HepG2 (cell line): ENCODE results near the gene PFKL. TPM values are rescaled to one million over a fixed set of nuclear protein-coding genes. Genes with fewer than 3 reads are reported as not detected.

ENCODE experiments used
- ATAC-seq: fragments of 200-7000 bp; cut with Tn5 transposase; 3 replicates; pipeline ENCODE4 v1.9.1; 2020; ENCODE audit warnings: mild to moderate bottlenecking, moderate library complexity
- BruUV-seq: library from RNA; stranded (reverse); fragments of 400-500 nt; replicated peaks from 2 replicates; lab custom pipeline; 2021; lab: Mats Ljungman, UMichigan
- CTCF ChIA-PET: fragments of 300-600 bp; formaldehyde crosslinking; extraction: SDS; loops from one replicate; lab custom pipeline; 2021; ENCODE audit warnings: low total read pairs, inconsistent platforms, low intra/inter-chr PET ratio; lab: Yijun Ruan, JAX
- POLR2A ChIA-PET: fragments of 350-600 bp; sonication (Branson Sonifier 250); formaldehyde crosslinking; loops from one replicate; lab custom pipeline; 2020; ENCODE audit warnings: antibody characterized with exemption, inconsistent platforms; lab: Yijun Ruan, JAX
- DNase-seq: peaks from one replicate; pipeline ENCODE4 v3.0.0-alpha.2; 2015; ENCODE audit warnings: low spot score
- FAIRE-seq: peaks from 3 replicates; lab custom pipeline; 2011; peaks lifted over from hg19 to GRCh38; lab: Jason Lieb, UNC
- H2AFZ ChIP-seq: one replicate; pipeline ENCODE4 v1.6.1; 2011; ENCODE audit warnings: low read length, inconsistent platforms
- H3K27ac ChIP-seq: fragments of 300-600 bp; 3 replicates; pipeline ENCODE4 v1.8.0; 2011; ENCODE audit warnings: mixed run types, mild to moderate bottlenecking, mixed read lengths, low read length, inconsistent platforms; ENCODE audit not compliant: insufficient read depth; ENCODE audit errors: extremely low read length
- H3K27me3 ChIP-seq, 2 experiments: fragments of 200-600 bp in 1 of 2; 2 replicates in 1 of 2; 3 replicates in 1 of 2; pipeline versions ENCODE4 v1.6.0 to v1.8.0; 2011; ENCODE audit warnings: low read length in 2 of 2, mild to moderate bottlenecking in 2 of 2, moderate library complexity in 2 of 2, inconsistent platforms in 1 of 2; ENCODE audit not compliant: insufficient read depth in 2 of 2, control insufficient read depth in 1 of 2
- H3K36me3 ChIP-seq, 2 experiments: fragments of 200-600 bp in 1 of 2; replicated peaks in 1 of 2; 2 replicates in 1 of 2; 3 replicates in 1 of 2; pipeline versions ENCODE4 v1.5.1 to v1.8.0; 2011; ENCODE audit warnings: low read length in 2 of 2, inconsistent platforms in 1 of 2; ENCODE audit not compliant: insufficient read depth in 2 of 2, control insufficient read depth in 1 of 2
- H3K4me1 ChIP-seq: 2 replicates; pipeline ENCODE4 v1.5.1; 2012; ENCODE audit warnings: low read length, inconsistent platforms; ENCODE audit not compliant: insufficient read depth
- H3K4me2 ChIP-seq: 2 replicates; pipeline ENCODE4 v1.6.0; 2011; ENCODE audit warnings: low read depth, low read length, inconsistent platforms
- H3K4me3 ChIP-seq, 3 experiments: fragments of 200-600 bp in 1 of 3; sonication (generic), shearing (Covaris generic) in 1 of 3; replicated peaks in 1 of 3; 2 replicates each; pipeline ENCODE4 v1.5.1; 2011 to 2016; ENCODE audit warnings: low read length in 3 of 3, inconsistent platforms in 2 of 3, low read depth in 2 of 3, mild to moderate bottlenecking in 2 of 3, control low read depth in 1 of 3, mixed read lengths in 1 of 3; ENCODE audit not compliant: insufficient read depth in 1 of 3
- H3K79me2 ChIP-seq: one replicate; pipeline ENCODE4 v1.6.1; 2011; ENCODE audit warnings: low read length, inconsistent platforms; ENCODE audit not compliant: insufficient read depth
- H3K9ac ChIP-seq: 2 replicates; pipeline ENCODE4 v1.6.0; 2011; ENCODE audit warnings: mild to moderate bottlenecking, low read depth, low read length, inconsistent platforms; ENCODE audit not compliant: insufficient read depth
- H3K9me3 ChIP-seq: 2 replicates; pipeline ENCODE4 v1.5.1; 2012; ENCODE audit warnings: mild to moderate bottlenecking, low read length
- H4K20me1 ChIP-seq: 2 replicates; pipeline ENCODE4 v1.6.0; 2011; ENCODE audit warnings: inconsistent platforms, mild to moderate bottlenecking, low read length, moderate library complexity; ENCODE audit not compliant: insufficient read depth
- FIP1L1 ChIP-seq: fragments of 200-400 bp; formaldehyde crosslinking; IDR thresholded peaks from 2 replicates; pipeline ENCODE4 v1.6.1; 2018; ENCODE audit warnings: low read depth, mild to moderate bottlenecking, low read length, moderate library complexity, borderline replicate concordance; ENCODE audit not compliant: insufficient read depth
- FOXP1 ChIP-seq, 2 experiments: fragments of 450-650 bp in 1 of 2; IDR thresholded peaks; 2 replicates each; pipeline ENCODE4 v1.6.1; 2017 to 2018; ENCODE audit warnings: antibody characterized with exemption in 1 of 2
- MTF2 ChIP-seq: sonication (generic); formaldehyde crosslinking; IDR thresholded peaks from 2 replicates; pipeline ENCODE4 v1.5.0; 2020; ENCODE audit warnings: missing genetic modification reagents, borderline replicate concordance
- ONECUT2 ChIP-seq: sonication (generic); formaldehyde crosslinking; IDR thresholded peaks from 2 replicates; pipeline ENCODE4 v1.4.0; 2020; ENCODE audit warnings: missing genetic modification reagents
- RFX5 ChIP-seq: IDR thresholded peaks from 2 replicates; pipeline ENCODE4 v1.6.1; 2011; ENCODE audit warnings: low read depth, low read length, improper control_type of control experiment
- TFDP1 ChIP-seq: IDR thresholded peaks from 2 replicates; pipeline ENCODE4 v1.6.1; 2016; ENCODE audit warnings: missing compliant biosample characterization, missing genetic modification reagents, borderline replicate concordance
- THAP8 ChIP-seq: sonication (generic); formaldehyde crosslinking; IDR thresholded peaks from 2 replicates; pipeline ENCODE4 v1.5.1; 2020; ENCODE audit warnings: missing genetic modification reagents, mild to moderate bottlenecking, borderline replicate concordance
- YEATS4 ChIP-seq: sonication (generic); formaldehyde crosslinking; IDR thresholded peaks from 2 replicates; pipeline ENCODE4 v1.4.0; 2020; ENCODE audit warnings: missing genetic modification reagents, borderline replicate concordance
- ZBTB38 ChIP-seq: sonication (generic); formaldehyde crosslinking; IDR thresholded peaks from 2 replicates; pipeline ENCODE4 v1.5.1; 2020; ENCODE audit warnings: mild to moderate bottlenecking, missing genetic modification reagents
- ZNF670 ChIP-seq: sonication (generic); formaldehyde crosslinking; IDR thresholded peaks from 2 replicates; pipeline ENCODE4 v1.8.0; 2022; ENCODE audit warnings: mild to moderate bottlenecking, missing genetic modification reagents, borderline replicate concordance
- ZNF776 ChIP-seq: sonication (generic); formaldehyde crosslinking; IDR thresholded peaks from 2 replicates; pipeline ENCODE4 v1.4.0; 2020; ENCODE audit warnings: mild to moderate bottlenecking, missing genetic modification reagents
- WGBS: methylation state at CpG from one replicate; pipeline ENCODE4 v1.1.6; 2017; ENCODE audit warnings: low lambda C conversion rate; 5-methylcytosine and 5-hydroxymethylcytosine counted together
- in situ Hi-C: cut with HindIII; loops from 2 replicates; pipeline ENCODE4 v1.10.0; 2017; ENCODE audit warnings: low pct_unique_long_range_greater_than_20kb; ENCODE audit not compliant: extremely low pct_ligation_motif_present
- intact Hi-C: fragments of 100-400 bp; cut with micrococcal nuclease; formaldehyde crosslinking; loops from one replicate; pipeline ENCODE4 v1.10.0; 2022; ENCODE audit not compliant: unreplicated experiment
- polyA plus RNA-seq, 8 experiments: library from polyadenylated mRNA; depleted of rRNA in 3 of 8; stranded (reverse) in 7 of 8; unstranded in 1 of 8; fragments of >200 nt; fragmentation: Illumina TruSeq in 4 of 8; extraction: Trizol in 4 of 8; gene quantifications; 2 replicates each; pipeline versions ENCODE4 v1.2.1 to v1.2.3, GENCODE V29; 2011 to 2016; ENCODE audit warnings: low read depth in 4 of 8, missing spikeins in 1 of 8, mixed read lengths in 1 of 8; ENCODE audit not compliant: insufficient read depth in 1 of 8
- total RNA-seq, 5 experiments: library from RNA; depleted of rRNA; stranded (reverse); fragments of >200 nt; fragmentation: Illumina TruSeq; extraction: Trizol; gene quantifications; 2 replicates each; pipeline ENCODE4 v1.2.3, GENCODE V29; 2016; ENCODE audit warnings: low read depth in 1 of 5
- TF ChIP-seq, protein P1 (sequence below): sonication (generic); formaldehyde crosslinking; IDR thresholded peaks from 2 replicates; pipeline ENCODE4 v1.5.0; 2020; ENCODE audit warnings: mild to moderate bottlenecking, missing genetic modification reagents, borderline replicate concordance

PFKL gene
- total and polyA plus RNA-seq, 2 of the 13 experiments (the other 11 are each of a cell fraction or from before 2014, with no cell fraction given) = 92.8 to 106 TPM

DNA sequence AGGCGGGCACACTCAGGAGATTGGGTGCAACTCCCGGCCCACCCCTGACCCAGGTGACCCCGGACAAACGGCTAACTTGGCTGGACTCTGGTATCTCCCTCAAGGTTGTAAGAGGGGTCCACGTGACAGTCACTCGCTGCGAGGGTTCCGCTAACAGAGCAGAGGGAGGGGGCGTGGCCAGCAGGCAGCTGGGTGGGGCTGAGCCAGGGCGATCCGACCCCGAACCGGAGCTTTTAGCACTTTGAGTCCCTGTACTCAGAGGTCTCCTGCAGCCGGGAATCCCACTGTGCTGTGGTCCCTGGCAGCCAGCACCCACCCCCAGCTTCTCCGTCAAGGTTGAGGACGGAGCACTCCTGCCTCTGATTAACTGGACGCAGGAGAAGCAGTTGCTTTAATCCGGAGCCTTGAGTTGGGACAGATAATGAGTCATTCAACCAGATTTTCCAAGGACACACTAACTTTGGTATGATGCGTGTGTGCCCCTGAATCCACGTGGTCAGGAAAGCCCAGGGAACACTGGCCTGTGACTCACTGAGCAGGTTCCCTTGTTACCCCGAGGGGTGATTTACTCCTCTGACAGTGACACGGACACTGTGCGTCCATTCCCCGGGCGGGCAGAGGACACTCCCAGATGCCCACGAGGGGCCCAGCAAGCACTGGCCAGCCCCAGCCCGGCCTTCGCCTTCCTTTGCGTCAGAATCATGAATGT is 70.3 kb downstream of the PFKL start (continued):
- TF ChIP-seq, protein P1, sequence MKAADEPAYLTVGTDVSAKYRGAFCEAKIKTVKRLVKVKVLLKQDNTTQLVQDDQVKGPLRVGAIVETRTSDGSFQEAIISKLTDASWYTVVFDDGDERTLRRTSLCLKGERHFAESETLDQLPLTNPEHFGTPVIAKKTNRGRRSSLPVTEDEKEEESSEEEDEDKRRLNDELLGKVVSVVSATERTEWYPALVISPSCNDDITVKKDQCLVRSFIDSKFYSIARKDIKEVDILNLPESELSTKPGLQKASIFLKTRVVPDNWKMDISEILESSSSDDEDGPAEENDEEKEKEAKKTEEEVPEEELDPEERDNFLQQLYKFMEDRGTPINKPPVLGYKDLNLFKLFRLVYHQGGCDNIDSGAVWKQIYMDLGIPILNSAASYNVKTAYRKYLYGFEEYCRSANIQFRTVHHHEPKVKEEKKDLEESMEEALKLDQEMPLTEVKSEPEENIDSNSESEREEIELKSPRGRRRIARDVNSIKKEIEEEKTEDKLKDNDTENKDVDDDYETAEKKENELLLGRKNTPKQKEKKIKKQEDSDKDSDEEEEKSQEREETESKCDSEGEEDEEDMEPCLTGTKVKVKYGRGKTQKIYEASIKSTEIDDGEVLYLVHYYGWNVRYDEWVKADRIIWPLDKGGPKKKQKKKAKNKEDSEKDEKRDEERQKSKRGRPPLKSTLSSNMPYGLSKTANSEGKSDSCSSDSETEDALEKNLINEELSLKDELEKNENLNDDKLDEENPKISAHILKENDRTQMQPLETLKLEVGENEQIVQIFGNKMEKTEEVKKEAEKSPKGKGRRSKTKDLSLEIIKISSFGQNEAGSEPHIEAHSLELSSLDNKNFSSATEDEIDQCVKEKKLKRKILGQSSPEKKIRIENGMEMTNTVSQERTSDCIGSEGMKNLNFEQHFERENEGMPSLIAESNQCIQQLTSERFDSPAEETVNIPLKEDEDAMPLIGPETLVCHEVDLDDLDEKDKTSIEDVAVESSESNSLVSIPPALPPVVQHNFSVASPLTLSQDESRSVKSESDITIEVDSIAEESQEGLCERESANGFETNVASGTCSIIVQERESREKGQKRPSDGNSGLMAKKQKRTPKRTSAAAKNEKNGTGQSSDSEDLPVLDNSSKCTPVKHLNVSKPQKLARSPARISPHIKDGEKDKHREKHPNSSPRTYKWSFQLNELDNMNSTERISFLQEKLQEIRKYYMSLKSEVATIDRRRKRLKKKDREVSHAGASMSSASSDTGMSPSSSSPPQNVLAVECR (CRISPR knock-in tag) = peak; percentile 27; the same call in 1 of the 2 replicates
- TF ChIP-seq, all 625 proteins: peak for 100

- WGBS = 91% methylated on average over 30 of the region's 37 CpGs
- no peak for TF ChIP-seq YEATS4
- no peak for TF ChIP-seq ONECUT2
- no peak for TF ChIP-seq THAP8
- TF ChIP-seq FOXP1 (IDR thresholded peaks at IDR 0.05) = no peak
- no peak for TF ChIP-seq FOXP1 (CRISPR knock-in tag; IDR thresholded peaks at IDR 0.05)
- no peak for TF ChIP-seq RFX5
- no peak for TF ChIP-seq TFDP1
- 0 out of 2 replicates have a peak, but pooled peaks have one; percentile 37 for TF ChIP-seq ZNF670 (CRISPR knock-in tag)
- no peak for TF ChIP-seq ZNF776
- TF ChIP-seq MTF2 (CRISPR knock-in tag) = no peak
- TF ChIP-seq FIP1L1 = no peak
- TF ChIP-seq ZBTB38 (CRISPR knock-in tag) = peak; percentile 80
Observed at GRCh38 chr21:44370786-44371410, 71.0 kb downstream of the PFKL start.

More at GRCh38 chr21:44370786-44371410, 71.0 kb downstream of the PFKL start:
- ATAC-seq = no peak
- in situ Hi-C loops = no loop called here
- Histone ChIP-seq H3K9me3 (no peaks in the 10 kb centered on the region), H3K4me1 (peaks cover 18% of the 10 kb centered on the region), H3K4me3 (peak overlapping the region in 1 of 3 experiments; percentile 63; a peak in 1 of 6 replicates), H3K27ac (peak overlapping the region; percentile 17), H4K20me1 (no peaks in the 10 kb centered on the region), H3K36me3 (no peaks in the 10 kb centered on the region), H3K4me2 (peak overlapping the region; percentile 79), H3K79me2 (no peaks in the 10 kb centered on the region), H2AFZ (no peak overlapping the region), H3K27me3 (peaks cover 3 to 16% of the 10 kb centered on the region in 2 experiments), H3K9ac (no peak overlapping the region)
- DNase-seq = no peak
- no TSS peak for BruUV-seq
- CTCF ChIA-PET = no interaction called here
- intact Hi-C loops = no loop called here
- POLR2A ChIA-PET = interaction anchor here (1.1 kb wide), 1 partner anchor 32 kb away, joined by 4 read pairs; the partner anchor contains the start of gene CFAP410
- no peak for FAIRE-seq
